T47D (cell line): ENCODE data around the gene NHEJ1.

Source experiments
- DNase-seq, 2 experiments: peaks; one replicate each; pipeline versions ENCODE4 v3.0.0 to v3.0.0-alpha.2; 2011 to 2012; ENCODE audit warnings: low read depth in 1 of 2, low spot score in 1 of 2
- JUND ChIP-seq: IDR thresholded peaks from 2 replicates; pipeline ENCODE4 v1.6.1; 2012; ENCODE audit warnings: low read depth
- in situ Hi-C: cut with HindIII; loops from 2 replicates; pipeline ENCODE4 v1.10.0; 2016; ENCODE audit warnings: low sequenced_read_pairs, low pct_unique_long_range_greater_than_20kb

The NHEJ1 gene

GRCh38 chr2:219120082-219120481 is 40.5 kb downstream of the NHEJ1 start:
- in situ Hi-C loops, result no loop called here
- DNase-seq, result no peak
- no peak for TF ChIP-seq JUND

DNA sequence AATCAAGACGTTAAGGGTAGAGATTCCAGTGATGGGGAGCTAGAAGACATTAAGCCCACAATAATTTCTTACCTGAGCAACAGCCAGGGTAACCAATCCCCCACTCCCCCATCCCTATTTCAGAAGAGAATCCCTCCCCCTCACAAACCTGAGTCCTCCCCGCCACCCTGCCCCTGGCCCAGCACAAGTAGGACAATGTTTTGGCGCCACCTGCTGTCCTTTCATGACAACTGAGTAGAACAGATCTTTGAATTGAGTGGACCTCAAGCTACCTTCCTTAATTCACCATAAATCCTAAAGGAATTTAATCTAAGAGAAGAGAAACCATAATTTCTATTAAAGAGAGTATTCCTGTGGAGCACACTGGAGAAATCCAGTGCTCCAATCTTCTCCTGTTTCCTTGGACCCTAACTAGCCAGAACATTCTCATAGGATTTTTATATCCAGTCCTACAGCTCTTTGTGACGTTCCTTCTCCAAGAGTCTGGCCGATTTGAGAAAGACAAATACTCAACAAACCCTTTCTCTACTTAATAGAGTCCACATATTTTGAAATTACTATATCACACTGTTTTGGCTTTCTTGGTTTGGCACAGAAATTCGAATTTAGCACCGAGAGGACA is 41.1 kb downstream of the NHEJ1 start:
- TF ChIP-seq JUND, result no peak
- in situ Hi-C loops, result no loop called here
- peak in 1 of 2 experiments; percentile 61 for DNase-seq

DNA sequence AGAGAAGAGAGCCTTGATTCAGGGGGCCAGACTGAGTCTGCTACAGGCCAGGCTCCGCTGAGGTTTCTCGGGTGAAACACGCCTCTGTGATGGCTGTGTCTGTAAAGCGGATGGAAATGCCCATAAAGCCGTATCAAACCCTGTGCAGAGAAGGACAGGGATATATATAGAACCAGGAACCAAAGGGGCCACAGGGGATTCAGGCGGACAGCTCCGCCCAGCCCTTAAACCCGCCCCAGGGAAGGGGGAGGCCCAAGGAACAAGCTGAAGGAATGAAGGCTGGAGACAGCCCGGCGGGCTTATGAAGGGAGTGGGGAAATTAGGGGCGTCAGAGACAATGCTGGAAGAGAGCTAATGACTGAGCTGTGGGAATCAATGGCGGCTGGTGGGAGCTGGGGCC is 42.1 kb downstream of the NHEJ1 start:
- no peak for DNase-seq
- in situ Hi-C loops, result no loop called here
- TF ChIP-seq JUND, result no peak

DNA sequence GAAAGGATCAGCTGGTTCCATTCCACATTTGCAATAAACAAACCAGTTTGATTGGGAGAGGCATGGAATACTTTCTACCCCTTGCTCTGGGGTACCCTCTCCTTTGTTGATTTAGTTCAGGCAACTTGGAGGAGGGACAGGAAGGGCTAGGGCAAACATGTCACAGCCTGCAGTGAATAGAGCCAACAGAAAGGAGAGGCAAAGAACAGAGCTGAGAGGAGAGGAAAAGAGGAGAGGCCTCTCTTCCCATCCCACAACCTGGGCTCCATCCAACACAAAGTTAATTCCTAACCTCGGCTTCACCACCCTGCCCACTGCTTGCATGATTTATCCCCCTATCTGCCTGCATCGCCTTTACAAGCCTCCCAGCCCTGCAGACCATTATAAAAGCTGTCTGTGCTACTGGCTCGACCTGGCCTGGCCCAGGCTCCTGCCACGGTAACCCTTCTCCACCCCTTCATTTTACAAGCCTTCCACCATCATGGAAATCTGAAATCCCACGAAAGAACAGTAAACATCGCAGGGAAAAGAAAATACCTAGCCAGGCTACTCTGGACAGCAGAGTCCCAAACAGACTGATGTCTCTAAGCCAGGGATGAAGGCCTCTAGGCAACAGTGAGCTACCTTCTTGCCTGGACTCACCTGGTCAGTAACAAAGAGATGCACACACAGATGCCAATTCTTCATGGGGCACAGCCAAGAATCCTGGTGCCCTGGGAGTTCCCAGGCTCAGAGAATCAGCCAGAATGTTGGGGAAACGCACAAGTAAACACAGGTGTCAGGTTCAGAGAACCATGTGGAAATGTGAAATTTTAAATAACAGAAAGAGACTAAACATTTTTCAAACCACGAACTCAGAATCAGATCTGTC is 43.6 kb downstream of the NHEJ1 start:
- no peak for TF ChIP-seq JUND
- in situ Hi-C loops, result no loop called here
- no peak for DNase-seq

GRCh38 chr2:219112651-219113338 is 47.8 kb downstream of the NHEJ1 start:
- in situ Hi-C loops, result no loop called here
- no peak for DNase-seq
- no peak for TF ChIP-seq JUND

- in situ Hi-C loops, result no loop called here
Measured at GRCh38 chr2:219112062-219112406, 48.6 kb downstream of the NHEJ1 start.

DNA sequence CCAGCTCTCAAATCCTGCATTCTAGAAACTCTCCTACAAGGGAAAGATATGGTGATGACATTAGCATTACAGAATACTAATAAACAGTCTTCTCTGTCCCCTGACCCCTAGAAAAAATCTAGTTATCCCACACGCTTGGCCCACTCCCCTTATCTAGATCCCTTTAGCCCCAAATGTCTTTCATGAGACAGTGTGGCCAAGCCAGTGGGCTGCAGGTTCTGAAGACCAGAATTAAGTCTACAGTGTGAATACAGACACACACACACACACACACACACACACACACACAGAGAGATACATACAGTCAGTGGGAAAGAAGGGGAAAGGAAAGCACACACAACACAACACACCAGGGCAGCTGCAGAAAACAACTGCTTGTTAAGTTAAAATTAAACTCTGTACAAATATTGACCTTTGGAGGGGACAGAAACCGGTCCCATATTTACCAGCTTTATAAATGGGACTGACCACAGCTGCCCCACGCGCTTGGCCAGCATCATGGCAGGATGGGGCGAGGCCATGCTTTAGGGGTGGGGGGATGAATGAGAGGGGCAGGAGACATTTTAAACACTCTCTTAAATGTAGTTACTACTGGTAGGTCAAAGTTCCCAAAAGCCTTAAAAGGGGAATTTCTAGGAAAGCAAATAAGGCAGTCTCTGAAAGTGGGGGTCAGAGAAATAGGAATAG is 49.1 kb downstream of the NHEJ1 start:
- in situ Hi-C loops, result no loop called here
- no peak for DNase-seq

More at GRCh38 chr2:219112062-219112406, 48.6 kb downstream of the NHEJ1 start:
- no peak for TF ChIP-seq JUND
- no peak for DNase-seq

DNA sequence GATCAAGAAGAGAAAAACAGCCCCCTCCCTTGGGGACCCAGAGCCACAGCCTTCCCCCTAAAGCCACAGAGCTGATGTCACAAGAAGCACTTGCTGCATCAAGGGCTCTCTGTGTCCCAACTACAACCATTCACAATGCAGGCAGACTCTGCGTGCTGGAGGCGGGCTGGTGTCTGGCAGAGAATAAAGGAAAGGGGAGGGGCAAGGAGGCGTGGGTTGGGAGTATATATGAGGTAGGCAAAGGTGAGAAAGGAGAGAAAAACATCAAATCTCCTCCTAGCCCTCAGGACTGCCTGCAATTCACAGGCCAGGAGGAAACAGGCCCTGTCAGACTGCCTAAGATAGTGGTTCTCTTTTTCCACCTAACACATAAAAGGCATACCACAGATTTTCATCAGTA is 51.1 kb downstream of the NHEJ1 start:
- TF ChIP-seq JUND, result no peak
- in situ Hi-C loops, result no loop called here
- no peak for DNase-seq

More for the DNA sequence above, 49.1 kb downstream of the NHEJ1 start:
- TF ChIP-seq JUND, result no peak

GRCh38 chr2:219107758-219108157 is 52.9 kb downstream of the NHEJ1 start:
- DNase-seq, result no peak
- in situ Hi-C loops, result no loop called here
- no peak for TF ChIP-seq JUND

GRCh38 chr2:219106251-219106650 is 54.4 kb downstream of the NHEJ1 start:
- TF ChIP-seq JUND, result no peak
- DNase-seq, result no peak
- in situ Hi-C loops, result no loop called here

GRCh38 chr2:219104107-219105035 is 56.2 kb downstream of the NHEJ1 start:
- in situ Hi-C loops, result no loop called here
- TF ChIP-seq JUND, result no peak
- DNase-seq, result peak in 1 of 2 experiments; percentile 48
